Left kidney (tissue), 2 donors: Measurements from ENCODE around the gene WWP2. TPM values are rescaled to one million over a fixed set of nuclear protein-coding genes. Genes with fewer than 3 reads are reported as not detected.
"Not testable (repeated sequence)": the region's sequence is repeated elsewhere in the genome, so short reads cannot be mapped to it uniquely, and the experiment has no call there.

Source experiments
- DNase-seq: peaks from one replicate; pipeline ENCODE4 v3.0.0-alpha.2; 2013
- polyA plus RNA-seq: library from polyadenylated mRNA; unstranded; fragments of 120-200 nt; gene quantifications from one replicate; pipeline ENCODE4 v1.2.1, GENCODE V29; 2013; ENCODE audit not compliant: insufficient read length

The WWP2 gene
- polyA plus RNA-seq, 1 donor: 46.2 TPM

DNA sequence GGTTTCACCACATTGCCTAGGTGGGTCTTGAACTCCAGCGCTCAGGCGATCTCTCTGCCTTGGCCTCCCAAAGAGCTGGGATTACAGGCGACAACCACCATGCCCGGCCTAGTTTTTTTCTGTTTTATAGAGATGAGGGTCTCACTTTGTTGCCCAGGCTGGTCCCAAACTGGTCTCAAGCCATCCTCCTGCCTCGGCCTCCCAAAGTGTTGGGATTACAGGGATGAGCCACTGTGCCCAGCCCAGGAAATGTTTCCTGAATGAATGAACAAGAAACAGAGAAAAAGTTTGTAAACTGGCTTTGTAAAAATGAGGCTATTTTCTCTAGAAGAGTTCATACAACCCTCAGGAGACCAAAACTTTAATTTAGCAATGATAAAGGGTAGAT, 68.0 kb downstream of the WWP2 start:
- no peak for DNase-seq

DNA sequence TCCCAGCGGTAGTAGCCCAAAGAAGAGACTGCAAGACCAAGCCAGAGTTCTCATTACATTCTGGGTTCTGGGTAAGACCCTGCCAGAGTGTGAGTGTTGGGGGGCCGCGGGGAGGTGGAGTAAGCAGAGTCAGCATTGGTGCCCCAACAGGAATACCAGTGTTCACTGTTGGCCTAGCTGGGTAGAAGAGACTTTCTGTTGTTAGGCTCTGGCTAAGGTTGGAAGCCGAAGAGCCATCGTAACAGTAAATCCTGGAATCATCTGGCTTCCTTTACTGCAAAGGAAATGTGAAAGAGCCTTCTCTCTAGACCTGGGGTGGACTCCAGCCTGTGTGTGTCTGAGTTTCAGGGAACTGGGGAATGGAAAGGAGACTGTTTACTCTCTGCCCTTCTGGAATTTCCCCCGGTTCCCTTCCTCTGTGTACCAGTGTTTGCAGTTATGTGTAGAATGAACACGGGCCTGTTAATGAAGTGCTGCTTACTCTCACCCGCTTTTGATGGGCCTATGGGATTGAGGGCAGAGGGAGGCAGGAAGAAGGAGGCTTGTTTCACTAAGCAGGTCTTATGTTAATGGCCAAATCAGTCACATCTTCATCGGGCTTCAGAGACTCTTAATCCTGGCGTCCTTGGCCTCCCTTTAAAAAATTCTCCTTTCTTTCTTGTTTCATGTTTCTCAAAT, 68.5 kb downstream of the WWP2 start:
- no peak for DNase-seq

DNA sequence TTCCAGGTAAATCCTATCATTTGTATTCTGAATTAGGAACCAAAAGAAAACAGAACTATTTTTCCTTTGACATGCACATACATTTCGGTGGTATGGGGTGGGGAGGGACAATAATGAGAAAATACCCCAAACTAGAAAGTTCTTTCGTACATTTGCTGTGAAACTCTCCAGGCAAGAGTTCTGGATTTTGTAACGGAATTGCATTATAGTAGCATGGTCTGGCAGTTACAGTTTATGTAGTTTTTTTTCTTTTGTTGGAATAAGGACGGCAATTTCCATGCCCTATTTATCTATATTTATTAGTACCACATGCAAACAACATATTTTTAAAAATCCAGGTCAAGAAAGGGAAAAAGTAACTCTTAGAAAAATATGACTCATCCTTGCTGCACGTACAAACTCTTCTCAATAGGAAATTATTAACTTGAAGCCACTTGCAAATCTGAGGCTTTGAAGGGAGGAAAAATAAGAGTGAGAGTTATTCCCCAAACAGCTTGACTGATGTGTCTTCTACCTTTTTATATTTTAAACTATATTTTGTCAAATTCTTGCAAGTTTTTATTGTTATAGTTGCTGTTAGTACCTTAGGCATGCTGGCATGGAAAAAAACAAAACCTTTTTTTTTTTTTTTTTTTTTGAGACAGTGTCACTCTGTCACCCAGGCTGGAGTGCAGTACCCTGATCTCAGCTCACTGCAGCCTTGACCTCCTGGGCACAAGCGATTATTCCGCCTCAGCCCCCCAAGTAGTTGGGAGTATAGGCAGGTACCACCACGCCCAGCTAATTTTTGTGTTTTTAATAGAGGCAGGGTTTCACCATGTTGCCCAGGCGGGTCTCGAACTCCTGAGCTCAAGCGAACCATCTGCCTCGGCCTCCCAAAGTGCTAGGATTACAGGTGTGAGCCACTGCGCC, 69.3 kb downstream of the WWP2 start:
- DNase-seq: no peak

DNA sequence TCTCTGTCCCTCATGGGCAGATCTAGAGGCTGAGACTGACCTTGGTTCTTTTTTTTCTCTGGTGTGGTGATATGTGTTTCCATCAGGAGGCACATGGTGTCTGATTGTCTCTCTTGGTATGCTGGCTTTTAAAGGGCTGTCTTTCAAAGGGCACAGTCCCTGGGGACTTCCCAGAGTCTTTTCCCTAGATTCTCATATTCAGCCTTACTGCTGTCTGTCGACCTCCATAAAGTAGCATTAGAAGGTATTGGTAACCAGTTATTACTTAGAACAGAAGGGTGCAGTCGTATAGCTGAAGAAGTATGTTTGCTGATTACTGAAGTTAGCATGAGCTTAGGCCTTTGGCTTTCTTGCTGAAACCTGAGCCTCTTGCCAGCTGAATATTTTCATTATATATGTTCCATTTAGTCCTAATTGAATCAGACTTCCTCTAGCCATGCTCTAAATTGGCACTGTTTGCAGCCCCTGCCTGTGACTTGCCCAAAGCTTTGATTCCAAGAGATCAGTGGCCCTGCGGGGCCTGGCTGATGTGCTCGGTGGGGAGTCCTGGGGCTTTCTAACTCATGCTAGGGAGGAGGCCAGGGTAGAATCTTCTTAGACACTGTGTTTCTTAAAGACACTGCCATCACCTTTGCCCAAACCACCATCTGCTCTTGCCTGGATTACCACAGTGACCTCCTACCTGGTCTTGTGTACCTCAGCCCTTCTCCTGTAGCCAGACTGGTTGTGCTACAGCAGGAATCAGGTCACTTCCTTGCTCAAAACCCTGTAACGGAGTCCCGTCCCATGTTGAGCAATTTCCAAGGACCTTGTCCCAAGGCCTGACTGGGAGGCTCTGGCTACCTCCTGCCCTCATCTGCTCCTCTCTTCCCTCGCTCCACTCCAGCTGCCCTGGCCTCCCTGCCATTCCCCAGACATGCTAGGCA, 71.5 kb downstream of the WWP2 start:
- no peak for DNase-seq

DNA sequence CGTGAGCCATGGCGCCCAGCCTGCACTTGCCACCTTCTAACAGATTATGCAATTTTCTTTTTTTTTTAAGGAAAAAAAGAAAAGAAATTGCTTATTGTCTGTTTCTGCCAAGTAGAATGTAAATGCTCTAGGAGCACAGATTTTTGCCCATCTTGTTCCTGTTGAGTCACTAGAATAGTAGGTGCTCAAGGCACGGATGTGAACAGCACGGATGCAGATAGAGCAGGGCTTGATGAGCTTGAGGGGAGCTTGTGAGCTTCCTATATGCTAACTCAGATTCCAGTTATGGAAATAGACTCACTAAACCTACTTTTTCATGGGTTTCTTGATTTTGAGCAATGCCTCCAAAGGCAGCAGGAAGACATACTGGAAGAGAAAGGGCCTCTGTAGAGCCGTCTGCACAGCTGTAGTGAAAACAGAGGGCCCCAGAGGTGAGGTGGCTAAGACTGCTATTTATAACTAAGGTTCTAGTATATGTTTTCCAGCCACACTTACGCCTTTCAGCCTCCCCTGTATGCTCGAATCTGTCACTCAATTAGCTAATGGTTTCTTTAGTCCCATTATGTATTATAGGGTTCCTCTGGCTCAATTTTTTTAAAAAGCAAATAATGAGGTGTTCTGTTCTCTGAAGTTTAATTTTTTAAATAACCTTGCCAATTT, 72.8 kb downstream of the WWP2 start:
- no peak for DNase-seq

DNA sequence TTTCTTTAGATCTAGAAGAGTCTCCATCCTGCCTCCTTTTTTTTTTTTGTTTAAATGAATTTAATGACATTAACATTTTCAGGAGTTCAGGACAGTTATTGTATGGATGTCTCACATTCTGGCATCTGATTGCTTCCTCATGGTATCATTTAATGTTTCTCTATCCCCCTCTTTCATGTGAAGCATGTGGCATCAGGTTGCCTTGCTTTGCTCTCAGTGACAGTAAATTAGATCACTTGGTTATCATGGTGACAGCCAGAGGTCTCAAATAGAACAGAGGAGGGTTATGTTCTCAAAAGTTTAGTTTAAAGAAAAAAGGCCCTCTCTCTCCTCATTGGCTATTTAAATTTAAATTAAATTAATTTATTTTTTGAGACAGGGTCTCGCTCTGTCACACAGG, 74.1 kb downstream of the WWP2 start:
- DNase-seq: no peak

DNA sequence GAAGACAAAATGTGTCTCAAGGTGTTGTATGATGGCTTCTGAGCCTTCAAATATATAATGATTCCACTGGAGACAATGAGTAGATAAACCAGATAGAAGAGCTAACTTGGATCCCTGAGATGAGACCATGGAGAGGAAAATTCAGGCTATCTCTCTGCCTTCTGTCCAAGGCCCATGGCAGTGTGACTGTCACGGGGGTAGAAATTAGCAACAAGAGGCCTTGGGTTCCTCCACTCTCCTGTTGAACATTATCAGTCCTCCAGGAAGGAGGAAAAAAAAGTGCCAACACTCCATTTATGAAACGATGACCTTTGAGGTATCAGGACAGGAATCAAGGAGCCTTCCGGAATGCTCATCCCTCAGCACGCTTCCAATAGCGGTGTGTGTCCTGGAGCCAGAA, 75.2 kb downstream of the WWP2 start:
- no peak for DNase-seq

DNA sequence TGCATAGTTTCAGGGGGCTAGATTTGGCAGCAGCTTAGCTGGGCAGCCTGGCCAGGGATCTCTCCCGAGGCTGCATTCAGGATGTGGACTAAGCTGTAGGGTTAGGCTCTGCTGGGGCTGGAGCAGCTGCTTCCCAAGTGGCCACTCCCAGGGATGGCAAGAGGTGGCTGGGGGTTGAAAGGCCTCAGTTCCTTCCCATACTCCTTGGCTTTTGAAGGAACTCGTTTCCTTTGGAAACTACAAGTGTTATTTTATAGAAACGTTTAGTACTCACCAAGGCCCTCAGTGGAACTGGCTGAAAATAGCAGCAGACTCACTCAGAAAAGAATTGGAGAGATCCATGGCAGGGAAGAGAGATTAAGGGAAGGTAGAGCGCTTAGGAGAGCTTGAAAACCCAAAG, 76.4 kb downstream of the WWP2 start:
- no peak for DNase-seq

DNA sequence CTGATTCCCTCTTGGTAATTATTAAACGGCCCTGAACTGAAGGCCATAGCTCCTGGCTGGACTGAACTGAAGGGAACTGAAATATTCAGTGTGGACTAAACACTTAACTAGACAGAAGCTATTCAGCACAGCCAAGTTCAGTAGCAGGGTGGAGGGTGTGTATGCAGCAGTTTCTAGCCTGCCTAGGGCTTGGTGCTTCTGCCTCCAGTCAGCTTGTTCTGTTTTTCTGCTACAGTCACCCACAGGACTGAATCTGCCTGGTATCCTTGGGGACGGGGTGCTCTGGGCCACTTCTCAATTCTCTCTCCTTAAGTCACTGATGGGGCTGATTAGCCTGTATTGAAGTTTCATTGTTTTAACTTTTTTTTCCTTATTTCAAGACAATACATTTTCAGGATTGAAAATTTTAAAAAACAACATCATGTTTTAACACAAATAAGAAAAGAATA, 77.1 kb downstream of the WWP2 start:
- DNase-seq: no peak

DNA sequence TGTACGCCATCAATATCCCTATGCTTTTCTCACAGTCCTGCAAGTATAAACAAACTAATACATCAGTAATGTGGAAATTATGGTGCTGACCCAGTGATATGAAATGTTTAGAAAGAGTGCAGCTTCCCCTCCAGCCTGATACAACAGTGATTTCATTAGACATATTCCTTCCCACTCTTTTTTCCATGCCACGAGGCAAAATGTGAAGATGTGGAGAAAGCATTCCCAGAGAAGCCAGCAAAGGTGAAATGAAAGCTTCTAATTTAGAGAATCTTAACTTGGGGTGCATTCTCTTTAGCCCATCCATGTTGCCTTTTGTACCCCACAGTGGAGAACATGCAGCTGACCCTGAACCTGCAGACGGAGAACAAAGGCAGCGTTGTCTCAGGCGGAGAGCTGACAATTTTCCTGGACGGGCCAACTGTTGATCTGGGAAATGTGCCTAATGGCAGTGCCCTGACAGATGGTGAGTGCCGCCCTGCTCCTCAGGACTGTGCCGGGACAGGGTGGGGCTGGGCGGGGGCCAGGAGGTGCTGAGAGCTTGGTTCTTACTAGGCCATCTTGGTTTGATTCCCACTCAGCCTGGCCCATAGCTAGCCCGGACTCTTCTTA, 77.8 kb downstream of the WWP2 start:
- DNase-seq: no peak

DNA sequence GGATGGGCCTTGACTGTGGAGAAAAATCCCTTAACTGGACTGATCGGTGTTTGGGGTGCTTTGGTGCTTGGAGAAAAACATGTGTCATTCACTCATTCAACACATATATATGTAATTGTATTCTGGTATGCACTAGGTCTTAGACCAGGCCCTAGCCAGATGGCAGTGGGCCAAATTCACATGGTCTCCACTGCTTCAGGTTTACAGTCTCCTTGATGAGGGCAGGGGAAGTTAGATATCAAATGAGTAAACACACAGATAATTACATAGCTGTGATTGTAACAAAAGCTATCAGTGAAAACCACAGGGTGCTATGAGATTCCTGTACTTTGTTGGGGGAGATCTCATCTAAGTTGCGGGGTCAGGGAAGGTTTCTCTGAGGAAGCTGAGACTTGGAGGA, 78.8 kb downstream of the WWP2 start:
- no peak for DNase-seq

DNA sequence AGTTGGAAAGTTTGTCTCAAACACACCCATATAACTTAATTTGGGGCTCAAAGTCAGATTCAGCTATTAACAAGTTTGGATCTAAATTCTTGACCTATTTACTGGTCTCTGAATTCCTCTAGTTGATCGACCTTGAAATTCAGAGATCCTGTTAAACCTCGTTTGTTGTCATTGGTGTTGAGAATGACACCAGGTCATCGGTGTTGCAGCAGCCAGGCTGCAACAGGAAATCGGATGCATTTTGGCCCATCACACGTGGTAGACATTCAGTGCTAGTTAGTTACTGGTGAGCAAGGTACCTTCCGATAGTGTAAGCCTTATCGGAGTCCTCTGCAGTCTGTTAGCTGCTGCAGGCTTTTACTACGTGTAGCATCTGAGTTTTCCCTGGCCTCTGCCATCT, 82.3 kb downstream of the WWP2 start:
- DNase-seq: no peak

DNA sequence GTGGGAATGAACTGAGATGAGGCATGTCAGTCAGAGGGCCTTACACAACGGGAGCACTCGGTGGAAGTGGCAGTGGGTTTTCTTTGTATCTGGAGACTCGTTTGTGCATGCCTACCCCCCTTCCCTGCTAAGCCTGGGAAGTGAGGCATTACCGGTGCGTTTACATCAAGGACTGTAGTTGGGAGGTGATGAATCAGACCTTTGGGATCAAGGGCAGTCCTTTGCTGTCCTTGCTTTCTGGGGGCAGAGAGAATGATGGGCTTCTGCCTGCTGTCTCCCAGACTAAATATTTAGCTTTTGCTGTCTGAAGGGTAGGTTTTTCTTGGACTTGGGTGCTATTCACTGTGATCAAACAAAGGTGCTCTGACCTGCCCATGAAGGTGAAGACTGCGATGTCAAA, 83.0 kb downstream of the WWP2 start:
- DNase-seq: no peak

DNA sequence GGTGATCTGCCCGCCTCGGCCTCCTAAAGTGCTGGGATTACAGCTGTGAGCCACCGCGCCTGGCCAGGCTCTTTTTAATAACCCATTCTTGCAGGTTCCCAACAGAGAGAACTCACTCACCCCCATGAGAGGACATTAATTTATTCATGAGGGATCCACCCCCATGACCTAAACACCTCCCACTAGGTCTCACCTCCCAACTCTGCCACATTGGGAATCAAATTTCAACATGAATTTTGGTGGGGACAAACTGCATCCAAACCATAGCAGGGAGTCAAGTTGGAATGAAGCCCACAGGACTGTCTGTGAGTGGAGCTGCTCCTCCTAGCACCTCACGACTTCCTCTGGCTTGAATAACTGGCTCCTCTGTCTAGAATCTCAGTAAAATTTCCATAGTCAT, 85.5 kb downstream of the WWP2 start:
- DNase-seq: no peak

DNA sequence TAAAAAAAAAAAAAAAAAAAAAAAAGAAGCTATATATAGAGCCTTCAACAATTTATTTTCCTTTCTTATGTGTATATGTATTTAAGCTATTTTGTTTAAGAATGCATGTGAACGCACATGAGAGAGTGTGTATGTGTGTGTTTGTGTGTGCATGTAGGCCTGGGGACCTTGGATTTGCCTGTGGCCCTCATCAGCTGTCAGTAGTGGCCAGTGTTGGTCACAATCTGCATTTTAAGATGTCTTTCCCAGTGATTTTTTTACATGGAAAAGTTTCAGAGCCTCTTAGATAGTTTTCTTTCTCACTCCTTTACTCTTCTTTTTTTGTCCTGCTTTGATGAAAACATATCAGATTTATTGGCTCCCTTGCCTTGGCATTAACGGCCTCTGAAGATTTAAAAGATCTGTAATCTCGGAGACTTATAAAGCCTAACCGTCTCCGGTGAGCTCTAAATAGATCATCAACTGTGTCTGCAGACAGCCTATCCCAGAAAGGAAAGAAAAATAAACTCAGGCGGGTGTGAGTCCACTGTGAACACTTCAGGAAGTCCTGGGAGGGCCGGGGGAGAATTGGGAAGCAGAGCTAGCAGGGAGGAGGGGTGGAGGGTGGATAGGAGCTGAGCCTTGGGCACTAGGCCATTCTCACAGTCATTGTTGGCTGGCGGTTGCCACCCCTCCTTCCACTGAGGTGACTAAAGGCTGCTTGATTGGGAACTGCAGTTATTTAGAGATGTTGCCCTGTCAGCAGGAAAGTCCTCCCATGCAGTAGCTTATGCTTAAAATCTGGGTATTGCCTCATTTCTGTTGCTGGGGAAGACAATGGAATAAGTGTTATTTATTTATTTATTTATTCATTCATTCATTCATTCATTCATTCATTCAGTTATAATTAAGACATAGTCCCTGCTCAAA, 86.8 kb downstream of the WWP2 start:
- DNase-seq: peak; percentile 56

DNA sequence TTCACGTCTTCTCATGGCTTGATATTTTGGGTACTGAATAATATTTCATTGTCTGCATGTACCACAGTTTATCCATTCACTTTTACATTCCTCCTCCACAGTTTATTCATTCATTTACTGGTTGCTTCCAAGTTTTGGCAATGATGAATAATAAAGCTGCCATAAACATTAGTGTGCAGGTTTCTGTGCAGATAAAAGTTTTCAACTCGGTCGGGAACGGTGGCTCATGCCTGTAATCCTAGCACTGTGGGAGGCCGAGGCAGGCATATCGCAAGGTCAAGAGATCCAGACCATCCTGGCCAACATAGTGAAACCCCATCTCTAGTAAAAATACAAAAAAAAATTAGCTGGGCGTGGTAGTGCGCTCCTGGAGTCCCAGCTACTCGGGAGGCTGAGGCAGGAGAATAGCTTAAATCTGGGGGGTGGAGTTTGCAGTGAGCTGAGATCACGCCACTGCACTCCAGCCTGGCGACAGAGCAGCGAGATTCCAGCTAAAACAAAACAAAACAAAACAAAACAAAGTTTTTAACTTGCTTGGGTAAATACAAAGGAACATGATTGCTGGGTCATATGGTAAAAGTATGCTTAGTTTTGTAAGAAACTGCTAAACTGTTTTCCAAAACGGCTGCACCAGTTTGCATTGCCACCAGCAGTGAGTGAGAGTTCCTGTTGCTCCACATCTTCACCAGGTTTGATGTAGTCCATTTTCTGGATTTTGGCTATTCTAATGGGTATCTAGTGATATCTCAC, 89.5 kb downstream of the WWP2 start:
- no peak for DNase-seq

DNA sequence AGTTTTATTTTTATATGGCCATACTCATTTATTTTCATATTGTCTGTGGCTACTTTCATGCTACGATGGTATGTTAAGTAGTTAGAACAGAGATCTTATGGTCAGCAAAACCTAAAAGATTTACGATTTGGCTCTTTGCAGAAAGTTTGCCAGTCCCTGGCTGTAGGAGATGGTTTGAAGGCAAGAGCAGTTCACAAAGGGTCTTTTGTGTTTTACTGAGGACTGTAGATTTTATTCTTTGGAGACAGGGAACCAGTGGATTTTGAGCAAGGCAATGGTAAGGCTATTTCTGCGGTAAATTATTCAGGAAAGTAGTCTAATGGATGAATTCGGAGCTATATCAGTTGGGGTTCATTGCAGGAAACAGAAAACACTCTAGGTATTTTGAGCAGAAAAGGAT, 90.7 kb downstream of the WWP2 start:
- no peak for DNase-seq

DNA sequence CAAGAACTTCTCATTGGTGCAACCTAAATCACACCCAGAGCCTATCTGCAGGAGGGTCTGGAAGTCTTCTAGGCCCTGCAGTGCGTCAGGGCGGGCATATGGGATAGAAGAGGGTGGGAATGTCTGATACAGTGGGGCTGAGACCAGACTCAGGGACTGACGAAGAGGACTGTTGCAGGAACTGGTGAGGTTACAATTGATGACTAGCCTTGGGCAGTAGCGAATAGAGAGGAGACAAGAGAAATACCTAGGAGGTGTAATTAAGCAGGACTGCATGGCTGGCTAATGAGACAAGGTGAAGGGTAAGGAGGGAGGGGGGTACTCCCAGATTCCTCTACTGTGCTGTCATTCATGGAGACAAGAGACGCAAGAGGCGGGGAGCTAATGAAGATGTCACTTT, 91.3 kb downstream of the WWP2 start:
- DNase-seq: no peak

DNA sequence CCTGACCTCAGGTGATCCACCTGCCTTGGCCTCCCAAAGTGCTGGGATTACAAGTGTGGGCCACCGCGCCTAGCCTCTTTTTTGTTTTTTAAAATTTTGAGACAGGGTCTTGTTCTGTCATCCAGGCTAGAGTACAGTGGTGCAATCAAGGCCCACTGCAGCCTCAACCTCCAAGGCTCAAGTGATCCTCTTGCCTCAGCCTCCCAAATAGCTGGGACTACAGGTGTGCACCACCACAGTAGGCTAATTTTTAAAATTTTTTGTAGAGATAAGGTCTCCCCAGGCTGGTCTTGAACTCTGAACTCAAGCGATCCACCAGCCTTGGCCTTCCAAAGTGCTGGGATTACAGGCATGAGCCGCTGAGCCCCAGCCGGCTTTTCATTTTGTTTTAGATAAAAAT, 92.6 kb downstream of the WWP2 start:
- not testable (repeated sequence) for DNase-seq

DNA sequence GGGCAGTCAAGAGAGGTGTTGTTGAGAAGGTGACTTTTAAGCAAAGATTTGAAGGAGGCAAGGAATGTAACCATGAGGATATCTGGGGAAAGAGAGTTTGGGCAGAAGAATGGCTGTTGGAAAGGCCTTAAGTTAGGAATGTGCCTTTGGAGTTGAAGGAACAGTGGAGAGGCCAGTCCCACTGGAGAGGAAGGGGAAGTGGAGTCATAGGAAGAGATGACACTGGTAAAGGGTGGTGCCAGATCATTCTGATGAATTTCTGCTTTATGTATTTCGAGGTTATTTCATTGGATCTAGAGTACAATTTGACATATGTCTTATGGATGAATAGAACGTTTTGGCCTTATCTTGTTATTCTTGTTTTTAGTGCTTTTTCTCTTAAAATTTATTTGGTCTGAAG, 93.5 kb downstream of the WWP2 start:
- DNase-seq: no peak
